HepG2 (cell line): ENCODE results near the gene RBBP8NL. TPM values are rescaled to one million over a fixed set of nuclear protein-coding genes. Genes with fewer than 3 reads are reported as not detected.

ENCODE experiments used
- HES4 ChIP-seq: sonication (generic); formaldehyde crosslinking; IDR thresholded peaks from 2 replicates; pipeline ENCODE4 v1.9.0; 2021; ENCODE audit warnings: mild to moderate bottlenecking, missing genetic modification reagents, borderline replicate concordance
- HNF1B ChIP-seq: sonication (generic); formaldehyde crosslinking; IDR thresholded peaks from 2 replicates; pipeline ENCODE4 v1.5.1; 2020; ENCODE audit warnings: mild to moderate bottlenecking, moderate library complexity, missing genetic modification reagents
- HNRNPUL1 ChIP-seq: fragments of 200-400 bp; formaldehyde crosslinking; IDR thresholded peaks from 2 replicates; pipeline ENCODE4 v1.6.1; 2017; ENCODE audit warnings: low read depth, mild to moderate bottlenecking, low read length, moderate library complexity
- KLF12 ChIP-seq: sonication (generic); formaldehyde crosslinking; IDR thresholded peaks from 2 replicates; pipeline ENCODE4 v1.4.0; 2020; ENCODE audit warnings: missing genetic modification reagents, borderline replicate concordance
- MAZ ChIP-seq, 2 experiments: sonication (generic) in 1 of 2; formaldehyde crosslinking in 1 of 2; IDR thresholded peaks; 2 replicates each; pipeline versions ENCODE4 v1.5.0 to v1.6.1; 2012 to 2020; ENCODE audit warnings: low read depth in 2 of 2, mild to moderate bottlenecking in 2 of 2, borderline replicate concordance in 1 of 2, improper control_type of control experiment in 1 of 2, low read length in 1 of 2, missing genetic modification reagents in 1 of 2, moderate library complexity in 1 of 2
- NCOR1 ChIP-seq: fragments of 200-600 bp; sonication (generic); IDR thresholded peaks from 2 replicates; pipeline ENCODE4 v1.7.0; 2017; ENCODE audit warnings: antibody characterized with exemption, low read length, borderline replicate concordance
- NR2C2 ChIP-seq: sonication (generic); formaldehyde crosslinking; IDR thresholded peaks from 2 replicates; pipeline ENCODE4 v1.4.0; 2020; ENCODE audit warnings: missing genetic modification reagents, mild to moderate bottlenecking, moderate library complexity, borderline replicate concordance
- RFX5 ChIP-seq: IDR thresholded peaks from 2 replicates; pipeline ENCODE4 v1.6.1; 2011; ENCODE audit warnings: low read depth, low read length, improper control_type of control experiment
- TBX3 ChIP-seq: fragments of 450-650 bp; IDR thresholded peaks from 2 replicates; pipeline ENCODE4 v1.6.1; 2017; ENCODE audit warnings: antibody characterized with exemption, mild to moderate bottlenecking, inconsistent platforms, borderline replicate concordance
- ZBTB2 ChIP-seq: sonication (generic); formaldehyde crosslinking; IDR thresholded peaks from 2 replicates; pipeline ENCODE4 v1.8.0; 2022; ENCODE audit warnings: low read depth, missing genetic modification reagents
- ZNF138 ChIP-seq: sonication (generic); formaldehyde crosslinking; IDR thresholded peaks from 2 replicates; pipeline ENCODE4 v1.5.0; 2020; ENCODE audit warnings: mild to moderate bottlenecking, low read depth, missing genetic modification reagents
- ZNF230 ChIP-seq: sonication (generic); formaldehyde crosslinking; IDR thresholded peaks from 2 replicates; pipeline ENCODE4 v1.4.0; 2020; ENCODE audit warnings: mild to moderate bottlenecking, missing genetic modification reagents
- ZNF691 ChIP-seq: sonication (generic); formaldehyde crosslinking; IDR thresholded peaks from 2 replicates; pipeline ENCODE4 v1.4.0; 2020; ENCODE audit warnings: missing genetic modification reagents, low read depth, mild to moderate bottlenecking, borderline replicate concordance
- polyA plus RNA-seq, 8 experiments: library from polyadenylated mRNA; depleted of rRNA in 3 of 8; stranded (reverse) in 7 of 8; unstranded in 1 of 8; fragments of >200 nt; fragmentation: Illumina TruSeq in 4 of 8; extraction: Trizol in 4 of 8; gene quantifications; 2 replicates each; pipeline versions ENCODE4 v1.2.1 to v1.2.3, GENCODE V29; 2011 to 2016; ENCODE audit warnings: low read depth in 4 of 8, missing spikeins in 1 of 8, mixed read lengths in 1 of 8; ENCODE audit not compliant: insufficient read depth in 1 of 8
- total RNA-seq, 5 experiments: library from RNA; depleted of rRNA; stranded (reverse); fragments of >200 nt; fragmentation: Illumina TruSeq; extraction: Trizol; gene quantifications; 2 replicates each; pipeline ENCODE4 v1.2.3, GENCODE V29; 2016; ENCODE audit warnings: low read depth in 1 of 5
- TF ChIP-seq, protein P1 (sequence below): sonication (generic); formaldehyde crosslinking; IDR thresholded peaks from one replicate; pipeline ENCODE4 v1.5.1; 2020; ENCODE audit warnings: mild to moderate bottlenecking, missing genetic modification reagents; ENCODE audit errors: not compliant biosample characterization
- TF ChIP-seq, protein P2 (sequence below): sonication (generic); formaldehyde crosslinking; IDR thresholded peaks from 2 replicates; pipeline ENCODE4 v1.4.0; 2020; ENCODE audit warnings: missing genetic modification reagents; ENCODE audit errors: not compliant biosample characterization

Gene RBBP8NL
- total and polyA plus RNA-seq, 2 of the 13 experiments (the other 11 are each of a cell fraction or from before 2014, with no cell fraction given): 0.69 to 0.86 TPM

GRCh38 chr20:62367136-62367632 is 60.2 kb downstream of the RBBP8NL start, which contains the start of gene LAMA5 (continued):
- TF ChIP-seq, protein P1, sequence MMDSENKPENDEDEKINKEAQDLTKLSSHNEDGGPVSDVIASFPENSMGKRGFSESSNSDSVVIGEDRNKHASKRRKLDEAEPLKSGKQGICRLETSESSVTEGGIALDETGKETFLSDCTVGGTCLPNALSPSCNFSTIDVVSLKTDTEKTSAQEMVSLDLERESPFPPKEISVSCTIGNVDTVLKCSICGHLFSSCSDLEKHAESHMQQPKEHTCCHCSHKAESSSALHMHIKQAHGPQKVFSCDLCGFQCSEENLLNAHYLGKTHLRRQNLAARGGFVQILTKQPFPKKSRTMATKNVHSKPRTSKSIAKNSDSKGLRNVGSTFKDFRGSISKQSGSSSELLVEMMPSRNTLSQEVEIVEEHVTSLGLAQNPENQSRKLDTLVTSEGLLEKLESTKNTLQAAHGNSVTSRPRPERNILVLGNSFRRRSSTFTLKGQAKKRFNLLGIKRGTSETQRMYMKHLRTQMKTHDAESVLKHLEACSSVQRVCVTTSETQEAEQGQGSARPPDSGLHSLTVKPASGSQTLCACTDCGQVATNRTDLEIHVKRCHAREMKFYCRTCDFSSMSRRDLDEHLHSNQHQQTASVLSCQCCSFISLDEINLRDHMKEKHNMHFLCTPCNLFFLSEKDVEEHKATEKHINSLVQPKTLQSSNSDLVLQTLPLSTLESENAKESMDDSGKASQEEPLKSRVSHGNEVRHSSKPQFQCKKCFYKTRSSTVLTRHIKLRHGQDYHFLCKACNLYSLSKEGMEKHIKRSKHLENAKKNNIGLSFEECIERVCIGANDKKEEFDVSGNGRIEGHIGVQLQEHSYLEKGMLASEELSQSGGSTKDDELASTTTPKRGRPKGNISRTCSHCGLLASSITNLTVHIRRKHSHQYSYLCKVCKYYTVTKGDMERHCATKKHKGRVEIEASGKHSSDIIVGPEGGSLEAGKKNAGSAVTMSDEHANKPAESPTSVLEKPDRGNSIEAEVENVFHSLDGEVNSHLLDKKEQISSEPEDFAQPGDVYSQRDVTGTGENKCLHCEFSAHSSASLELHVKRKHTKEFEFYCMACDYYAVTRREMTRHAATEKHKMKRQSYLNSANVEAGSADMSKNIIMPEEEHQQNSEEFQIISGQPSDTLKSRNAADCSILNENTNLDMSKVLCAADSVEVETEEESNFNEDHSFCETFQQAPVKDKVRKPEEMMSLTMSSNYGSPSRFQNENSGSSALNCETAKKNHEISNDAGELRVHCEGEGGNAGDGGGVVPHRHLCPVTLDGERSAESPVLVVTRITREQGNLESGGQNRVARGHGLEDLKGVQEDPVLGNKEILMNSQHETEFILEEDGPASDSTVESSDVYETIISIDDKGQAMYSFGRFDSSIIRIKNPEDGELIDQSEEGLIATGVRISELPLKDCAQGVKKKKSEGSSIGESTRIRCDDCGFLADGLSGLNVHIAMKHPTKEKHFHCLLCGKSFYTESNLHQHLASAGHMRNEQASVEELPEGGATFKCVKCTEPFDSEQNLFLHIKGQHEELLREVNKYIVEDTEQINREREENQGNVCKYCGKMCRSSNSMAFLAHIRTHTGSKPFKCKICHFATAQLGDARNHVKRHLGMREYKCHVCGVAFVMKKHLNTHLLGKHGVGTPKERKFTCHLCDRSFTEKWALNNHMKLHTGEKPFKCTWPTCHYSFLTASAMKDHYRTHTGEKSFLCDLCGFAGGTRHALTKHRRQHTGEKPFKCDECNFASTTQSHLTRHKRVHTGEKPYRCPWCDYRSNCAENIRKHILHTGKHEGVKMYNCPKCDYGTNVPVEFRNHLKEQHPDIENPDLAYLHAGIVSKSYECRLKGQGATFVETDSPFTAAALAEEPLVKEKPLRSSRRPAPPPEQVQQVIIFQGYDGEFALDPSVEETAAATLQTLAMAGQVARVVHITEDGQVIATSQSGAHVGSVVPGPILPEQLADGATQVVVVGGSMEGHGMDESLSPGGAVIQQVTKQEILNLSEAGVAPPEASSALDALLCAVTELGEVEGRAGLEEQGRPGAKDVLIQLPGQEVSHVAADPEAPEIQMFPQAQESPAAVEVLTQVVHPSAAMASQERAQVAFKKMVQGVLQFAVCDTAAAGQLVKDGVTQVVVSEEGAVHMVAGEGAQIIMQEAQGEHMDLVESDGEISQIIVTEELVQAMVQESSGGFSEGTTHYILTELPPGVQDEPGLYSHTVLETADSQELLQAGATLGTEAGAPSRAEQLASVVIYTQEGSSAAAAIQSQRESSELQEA: no peak
- TF ChIP-seq HNRNPUL1 (no peak), HNF1B (CRISPR knock-in tag) (no peak), ZNF230 (CRISPR knock-in tag) (no peak), RFX5 (no peak), ZBTB2 (CRISPR knock-in tag) (peak; percentile 77), TBX3 (no peak), NR2C2 (CRISPR knock-in tag) (no peak), MAZ (IDR thresholded peaks at IDR 0.05; ENCODE audit: borderline replicate concordance, low read depth, low read length) (peak; percentile 65; the same call in 1 of the 2 replicates), MAZ (CRISPR knock-in tag; IDR thresholded peaks at IDR 0.05; ENCODE audit: low read depth) (peak; percentile 67; the same call in 1 of the 2 replicates), HES4 (CRISPR knock-in tag) (no peak), KLF12 (CRISPR knock-in tag) (0 out of 2 replicates have a peak, but pooled peaks have one; percentile 9), ZNF138 (CRISPR knock-in tag) (no peak), ZNF691 (CRISPR knock-in tag) (no peak), NCOR1 (no peak; the same call in 1 of the 2 replicates)
- TF ChIP-seq, protein P2, sequence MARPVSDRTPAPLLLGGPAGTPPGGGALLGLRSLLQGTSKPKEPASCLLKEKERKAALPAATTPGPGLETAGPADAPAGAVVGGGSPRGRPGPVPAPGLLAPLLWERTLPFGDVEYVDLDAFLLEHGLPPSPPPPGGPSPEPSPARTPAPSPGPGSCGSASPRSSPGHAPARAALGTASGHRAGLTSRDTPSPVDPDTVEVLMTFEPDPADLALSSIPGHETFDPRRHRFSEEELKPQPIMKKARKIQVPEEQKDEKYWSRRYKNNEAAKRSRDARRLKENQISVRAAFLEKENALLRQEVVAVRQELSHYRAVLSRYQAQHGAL: peak; percentile 9
